Sigmoid colon (tissue), 7 donors: ENCODE data around the gene TAF7. TPM values are rescaled to one million over a fixed set of nuclear protein-coding genes. Genes with fewer than 3 reads are reported as not detected.
"Not testable (repeated sequence)": the region's sequence is repeated elsewhere in the genome, so short reads cannot be mapped to it uniquely, and the experiment has no call there.

ENCODE experiments used
- DNase-seq: peaks from one replicate; pipeline ENCODE4 v3.0.0-alpha.2; 2019
- H3K27ac ChIP-seq, 4 donors: fragments of 200-600 bp; sonication (generic); one replicate each; pipeline ENCODE4 v1.5.1; 2016 to 2019; ENCODE audit warnings: mild to moderate bottlenecking in 1 of 4
- H3K27me3 ChIP-seq, 3 donors: fragments of 200-600 bp; sonication (generic); one replicate each; pipeline ENCODE4 v1.5.1; 2019; ENCODE audit warnings: mild to moderate bottlenecking in 1 of 3
- H3K36me3 ChIP-seq, 4 donors: fragments of 200-600 bp; sonication (generic); one replicate each; pipeline ENCODE4 v1.5.1; 2016 to 2019
- H3K4me1 ChIP-seq, 4 donors: fragments of 200-600 bp; sonication (generic); one replicate each; pipeline ENCODE4 v1.5.1; 2017 to 2019
- H3K4me3 ChIP-seq, 4 donors: fragments of 200-600 bp; sonication (generic); one replicate each; pipeline ENCODE4 v1.5.1; 2017 to 2019; ENCODE audit warnings: mild to moderate bottlenecking in 2 of 4, moderate library complexity in 1 of 4
- H3K9me3 ChIP-seq, 4 donors: fragments of 200-600 bp in 3 of 4; sonication (generic) in 3 of 4; one replicate each; pipeline versions ENCODE4 v1.5.1 to v1.6.1; 2013 to 2019
- EP300 ChIP-seq, 4 donors: sonication (generic); formaldehyde crosslinking; IDR thresholded peaks; one replicate each; pipeline ENCODE4 v1.6.1; 2017; ENCODE audit warnings: antibody characterized with exemption in 4 of 4
- POLR2A ChIP-seq, 2 donors: fragments of 450-650 bp; IDR thresholded peaks; one replicate each; pipeline ENCODE4 v1.6.1; 2016; ENCODE audit warnings: antibody characterized with exemption in 2 of 2, mild to moderate bottlenecking in 2 of 2, moderate library complexity in 2 of 2
- POLR2AphosphoS5 ChIP-seq, 4 donors: sonication (generic); formaldehyde crosslinking; IDR thresholded peaks; one replicate each; pipeline ENCODE4 v1.6.1; 2017; ENCODE audit warnings: antibody characterized with exemption in 4 of 4
- WGBS, 2 donors: extraction: QIAGEN DNeasy Blood & Tissue Kit; methylation state at CpG; one replicate each; pipeline ENCODE4 v1.1.7; 2013; 5-methylcytosine and 5-hydroxymethylcytosine counted together
- intact Hi-C: fragments of 100-400 bp; cut with DNase I; formaldehyde crosslinking; loops from one replicate; pipeline ENCODE4 v1.15.1; 2023
- polyA plus RNA-seq, 3 donors: library from polyadenylated mRNA; stranded (reverse); fragments of 200-250 nt; gene quantifications; one replicate each; pipeline ENCODE4 v1.2.3, GENCODE V29; 2013
- total RNA-seq, 4 donors: library from RNA; depleted of rRNA; stranded (reverse); fragments of >200 nt; gene quantifications; one replicate each; pipeline ENCODE4 v1.1.0, GENCODE V29; 2016
- TF ChIP-seq, protein P1 (sequence below), 4 experiments: fragments of 450-650 bp in 3 of 4; fragments of 200-600 bp in 1 of 4; IDR thresholded peaks; one replicate each; pipeline ENCODE4 v1.5.1; 2016 to 2019; ENCODE audit warnings: antibody characterized with exemption in 4 of 4, mild to moderate bottlenecking in 3 of 4, moderate library complexity in 2 of 4
- donor health status: healthy with polysubstance abuse.
- donor health status: Bipolar disorder and iron deficiency.
- donor health status: healthy.

TAF7 gene
- total and polyA plus RNA-seq, 7 donors, result 44.9 to 68.0 (median 60.1) TPM

GRCh38 chr5:141338538-141339306 is 18.1 kb upstream of the TAF7 start, which contains the start of gene PCDHGA2:
Gene PCDHGA2 (plus strand): TSS chr5:141338760.
- Histone ChIP-seq H3K4me3 (peak within 1 kb of the TSS in 3 of 4 donors; percentile 20 to 33 (median 33)), H3K27me3 (peaks cover 0 to 20% (median 5%) of the 10 kb centered on the region in 3 donors), H3K4me1 (no peaks in the 10 kb centered on the region), H3K9me3 (peaks cover 26 to 76% (median 57%) of the 10 kb centered on the region in 4 donors), H3K27ac (no peak within 1 kb of the TSS), H3K36me3 (no peaks in the 10 kb centered on the region)
- DNase-seq, result no peak
- no peak for TF ChIP-seq POLR2AphosphoS5 (IDR thresholded peaks at IDR 0.05)
- TF ChIP-seq, protein P1, sequence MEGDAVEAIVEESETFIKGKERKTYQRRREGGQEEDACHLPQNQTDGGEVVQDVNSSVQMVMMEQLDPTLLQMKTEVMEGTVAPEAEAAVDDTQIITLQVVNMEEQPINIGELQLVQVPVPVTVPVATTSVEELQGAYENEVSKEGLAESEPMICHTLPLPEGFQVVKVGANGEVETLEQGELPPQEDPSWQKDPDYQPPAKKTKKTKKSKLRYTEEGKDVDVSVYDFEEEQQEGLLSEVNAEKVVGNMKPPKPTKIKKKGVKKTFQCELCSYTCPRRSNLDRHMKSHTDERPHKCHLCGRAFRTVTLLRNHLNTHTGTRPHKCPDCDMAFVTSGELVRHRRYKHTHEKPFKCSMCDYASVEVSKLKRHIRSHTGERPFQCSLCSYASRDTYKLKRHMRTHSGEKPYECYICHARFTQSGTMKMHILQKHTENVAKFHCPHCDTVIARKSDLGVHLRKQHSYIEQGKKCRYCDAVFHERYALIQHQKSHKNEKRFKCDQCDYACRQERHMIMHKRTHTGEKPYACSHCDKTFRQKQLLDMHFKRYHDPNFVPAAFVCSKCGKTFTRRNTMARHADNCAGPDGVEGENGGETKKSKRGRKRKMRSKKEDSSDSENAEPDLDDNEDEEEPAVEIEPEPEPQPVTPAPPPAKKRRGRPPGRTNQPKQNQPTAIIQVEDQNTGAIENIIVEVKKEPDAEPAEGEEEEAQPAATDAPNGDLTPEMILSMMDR (IDR thresholded peaks at IDR 0.05), result peak in 1 of 4 experiments; percentile 14
- TF ChIP-seq EP300 (IDR thresholded peaks at IDR 0.05), result no peak
- intact Hi-C loops, result no loop called here
- WGBS, 2 donors, result 14 to 34% methylated on average over 27 of the region's 27 CpGs

DNA sequence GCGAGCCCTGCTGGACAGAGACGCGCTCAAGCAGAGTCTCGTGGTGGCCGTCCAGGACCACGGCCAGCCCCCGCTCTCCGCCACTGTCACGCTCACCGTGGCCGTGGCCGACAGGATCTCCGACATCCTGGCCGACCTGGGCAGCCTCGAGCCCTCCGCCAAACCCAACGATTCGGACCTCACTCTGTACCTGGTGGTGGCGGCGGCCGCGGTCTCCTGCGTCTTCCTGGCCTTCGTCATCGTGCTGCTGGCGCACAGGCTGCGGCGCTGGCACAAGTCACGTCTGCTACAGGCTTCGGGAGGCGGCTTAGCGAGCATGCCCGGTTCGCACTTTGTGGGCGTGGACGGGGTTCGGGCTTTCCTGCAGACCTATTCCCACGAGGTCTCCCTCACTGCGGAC is 12.0 kb upstream of the TAF7 start:
- H3K4me3 ChIP-seq, intact Hi-C loops, H3K27ac ChIP-seq, H3K36me3 ChIP-seq, DNase-seq, H3K4me1 ChIP-seq: not testable (repeated sequence)
- WGBS, 2 donors, result 50 to 72% methylated on average over 39 of the region's 39 CpGs
- Histone ChIP-seq H3K9me3 (peaks cover 23 to 78% (median 58%) of the 10 kb centered on the region in 4 donors), H3K27me3 (peaks cover 0 to 21% (median 5%) of the 10 kb centered on the region in 3 donors)

- H3K36me3 ChIP-seq, result no peaks in the 10 kb centered on the region
- peaks cover 0 to 21% (median 5%) of the 10 kb centered on the region in 3 donors for H3K27me3 ChIP-seq
- H3K4me3 ChIP-seq, result peak within 1 kb of the TSS in 1 of 4 donors; percentile 2
- H3K4me1 ChIP-seq, result peaks cover 0 to 6% (median 0%) of the 10 kb centered on the region in 4 donors
- WGBS, 2 donors, result 29 to 45% methylated on average over 21 of the region's 21 CpGs
- H3K27ac ChIP-seq, result no peak within 1 kb of the TSS
- TF ChIP-seq, protein P1 (IDR thresholded peaks at IDR 0.05), result no peak
- TF ChIP-seq POLR2AphosphoS5 (IDR thresholded peaks at IDR 0.05) (no peak), POLR2A (IDR thresholded peaks at IDR 0.05) (no peak), EP300 (IDR thresholded peaks at IDR 0.05) (no peak)
- intact Hi-C loops, result no loop called here
- peaks cover 23 to 71% (median 47%) of the 10 kb centered on the region in 4 donors for H3K9me3 ChIP-seq
- no peak for DNase-seq
These were observed 9.9 kb upstream of the TAF7 start, which contains the start of gene PCDHGA1 for GRCh38 chr5:141330299-141331080. Gene PCDHGA1 (plus strand): TSS chr5:141330514.

- intact Hi-C loops, result no loop called here
- no peak for DNase-seq
- TF ChIP-seq POLR2A (IDR thresholded peaks at IDR 0.05) (no peak), EP300 (IDR thresholded peaks at IDR 0.05) (no peak), POLR2AphosphoS5 (IDR thresholded peaks at IDR 0.05) (no peak)
- TF ChIP-seq, protein P1 (IDR thresholded peaks at IDR 0.05), result no peak
- peaks cover 0 to 7% (median 0%) of the 10 kb centered on the region in 3 donors for H3K27me3 ChIP-seq
- H3K27ac ChIP-seq, result no peak overlapping the region
- WGBS, 2 donors, result 82 to 85% methylated on average over 8 of the region's 8 CpGs
- H3K9me3 ChIP-seq, result peaks cover 16 to 55% (median 36%) of the 10 kb centered on the region in 4 donors
- no peak overlapping the region for H3K4me3 ChIP-seq
- H3K4me1 ChIP-seq, result peaks cover 0 to 6% (median 0%) of the 10 kb centered on the region in 4 donors
- no peaks in the 10 kb centered on the region for H3K36me3 ChIP-seq
These were observed 7.6 kb upstream of the TAF7 start for GRCh38 chr5:141328231-141328630.
